WTC11 (cell line): ENCODE data around the gene NANP. TPM values are rescaled to one million over a fixed set of nuclear protein-coding genes. Genes with fewer than 3 reads are reported as not detected.

Experiments
- ATAC-seq: fragments of 200-7000 bp; cut with Tn5 transposase; 2 replicates; pipeline ENCODE4 v1.10.0; 2021; ENCODE audit warnings: mild to moderate bottlenecking, moderate library complexity
- Bru-seq: library from RNA; stranded (reverse); fragments of 400-500 nt; gene quantifications from one replicate; lab custom pipeline; 2021; lab: Mats Ljungman, UMichigan
- CTCF ChIA-PET: fragments of 300-600 bp; sonication (Branson Sonifier 250); formaldehyde crosslinking; loops from one replicate; lab custom pipeline; 2021; ENCODE audit warnings: antibody characterized with exemption; lab: Charles Lee
- POLR2A ChIA-PET: fragments of 350-600 bp; sonication (Branson Sonifier 250); formaldehyde crosslinking; loops from one replicate; lab custom pipeline; 2021; ENCODE audit warnings: antibody characterized with exemption; lab: Charles Lee
- DNase-seq: peaks from one replicate; pipeline ENCODE4 v3.0.0; 2021; ENCODE audit warnings: low spot score
- H3K27ac Mint-ChIP-seq: 2 replicates; pipeline ENCODE4 v1.8.0; 2021; ENCODE audit warnings: mixed read lengths
- H3K27me3 Mint-ChIP-seq: 2 replicates; pipeline ENCODE4 v1.8.0; 2021; ENCODE audit warnings: low read depth, mild to moderate bottlenecking, moderate library complexity, mixed read lengths
- H3K36me3 Mint-ChIP-seq: 2 replicates; pipeline ENCODE4 v1.8.0; 2021; ENCODE audit warnings: mixed read lengths
- H3K4me1 Mint-ChIP-seq: 2 replicates; pipeline ENCODE4 v1.8.0; 2022; ENCODE audit warnings: mixed read lengths
- H3K4me3 Mint-ChIP-seq: 2 replicates; pipeline ENCODE4 v1.8.0; 2021; ENCODE audit warnings: mild to moderate bottlenecking, moderate library complexity, mixed read lengths
- H3K9me3 Mint-ChIP-seq: 2 replicates; pipeline ENCODE4 v1.8.0; 2021; ENCODE audit warnings: mixed read lengths
- AR ChIP-seq: fragments of 250-450 bp; sonication (Bioruptor Pico); IDR thresholded peaks from 2 replicates; pipeline ENCODE4 v1.9.0; 2021; ENCODE audit warnings: mild to moderate bottlenecking
- ESRRA ChIP-seq: sonication (generic); formaldehyde crosslinking; IDR thresholded peaks from 2 replicates; pipeline ENCODE4 v1.8.1; 2022; ENCODE audit warnings: mild to moderate bottlenecking, missing genetic modification reagents, borderline replicate concordance
- FOXK1 ChIP-seq: sonication (generic); formaldehyde crosslinking; IDR thresholded peaks from 2 replicates; pipeline ENCODE4 v1.8.0; 2022; ENCODE audit warnings: mild to moderate bottlenecking, moderate library complexity, missing genetic modification reagents
- MAX ChIP-seq: sonication (generic); formaldehyde crosslinking; IDR thresholded peaks from 2 replicates; pipeline ENCODE4 v1.8.0; 2022; ENCODE audit warnings: mild to moderate bottlenecking, missing genetic modification reagents
- MYBL2 ChIP-seq: sonication (generic); formaldehyde crosslinking; IDR thresholded peaks from 2 replicates; pipeline ENCODE4 v1.8.1; 2023; ENCODE audit warnings: mild to moderate bottlenecking, moderate library complexity, missing genetic modification reagents
- RELA ChIP-seq: sonication (generic); formaldehyde crosslinking; IDR thresholded peaks from 2 replicates; pipeline ENCODE4 v1.8.1; 2022; ENCODE audit warnings: missing genetic modification reagents, mild to moderate bottlenecking, borderline replicate concordance
- SMAD3 ChIP-seq: sonication (generic); formaldehyde crosslinking; IDR thresholded peaks from 2 replicates; pipeline ENCODE4 v1.8.0; 2022; ENCODE audit warnings: missing genetic modification reagents, mild to moderate bottlenecking, borderline replicate concordance
- TEAD1 ChIP-seq: sonication (generic); formaldehyde crosslinking; IDR thresholded peaks from 2 replicates; pipeline ENCODE4 v1.8.0; 2022; ENCODE audit warnings: mild to moderate bottlenecking, missing genetic modification reagents
- TEAD4 ChIP-seq: sonication (generic); formaldehyde crosslinking; IDR thresholded peaks from 2 replicates; pipeline ENCODE4 v1.8.0; 2022; ENCODE audit warnings: mild to moderate bottlenecking, missing genetic modification reagents
- ZNF219 ChIP-seq: sonication (generic); formaldehyde crosslinking; IDR thresholded peaks from 2 replicates; pipeline ENCODE4 v1.8.0; 2023; ENCODE audit warnings: missing genetic modification reagents, mild to moderate bottlenecking, borderline replicate concordance
- ZNF232 ChIP-seq: sonication (generic); formaldehyde crosslinking; IDR thresholded peaks from 2 replicates; pipeline ENCODE4 v1.8.0; 2022; ENCODE audit warnings: mild to moderate bottlenecking, missing genetic modification reagents
- long read RNA-seq, 3 experiments: library from RNA in 1 of 3; library from capped mRNA in 1 of 3; library from polyadenylated mRNA in 1 of 3; unstranded in 2 of 3; stranded (forward) in 1 of 3; transcript quantifications; one replicate each; pipeline ENCODE4 v2.0.0, GENCODE V29; 2021
- total RNA-seq: library from RNA; stranded (reverse); gene quantifications from 3 replicates; pipeline ENCODE4 v1.2.3, GENCODE V29; 2021
- TF ChIP-seq, protein P1 (sequence below): sonication (generic); formaldehyde crosslinking; IDR thresholded peaks from 2 replicates; pipeline ENCODE4 v1.8.1; 2023; ENCODE audit warnings: mild to moderate bottlenecking, missing genetic modification reagents
- TF ChIP-seq, protein P2 (sequence below): sonication (generic); formaldehyde crosslinking; IDR thresholded peaks from 2 replicates; pipeline ENCODE4 v1.8.1; 2023; ENCODE audit warnings: mild to moderate bottlenecking, moderate library complexity, missing genetic modification reagents
- TF ChIP-seq, protein P3 (sequence below): sonication (generic); formaldehyde crosslinking; conservative IDR thresholded peaks from 2 replicates; pipeline ENCODE4 v1.8.1; 2022; ENCODE audit warnings: mild to moderate bottlenecking, missing genetic modification reagents
- TF ChIP-seq, protein P4 (sequence below): sonication (generic); formaldehyde crosslinking; conservative IDR thresholded peaks from 2 replicates; pipeline ENCODE4 v1.8.1; 2023; ENCODE audit warnings: mild to moderate bottlenecking, low read depth, missing genetic modification reagents, moderate library complexity
- TF ChIP-seq, protein P5 (sequence below): sonication (generic); formaldehyde crosslinking; IDR thresholded peaks from 2 replicates; pipeline ENCODE4 v1.8.0; 2023; ENCODE audit warnings: mild to moderate bottlenecking, missing genetic modification reagents

NANP gene, protein sequence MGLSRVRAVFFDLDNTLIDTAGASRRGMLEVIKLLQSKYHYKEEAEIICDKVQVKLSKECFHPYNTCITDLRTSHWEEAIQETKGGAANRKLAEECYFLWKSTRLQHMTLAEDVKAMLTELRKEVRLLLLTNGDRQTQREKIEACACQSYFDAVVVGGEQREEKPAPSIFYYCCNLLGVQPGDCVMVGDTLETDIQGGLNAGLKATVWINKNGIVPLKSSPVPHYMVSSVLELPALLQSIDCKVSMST
- total RNA-seq (4.2 to 5.1 TPM (median 4.8 TPM) in 3 replicates), Bru-seq, nascent RNA (percentile 78 among the genes with signal in this experiment)
- long read RNA-seq, experiment 1, transcript NANP-201 (2 exons, 3,964 nt): major isoform, 45 of 48 reads
- long read RNA-seq, experiment 1, partial matches to known transcripts: 0 of 48 reads
- long read RNA-seq, experiment 1, other reads (novel, unspliced or antisense): 3 of 48 reads
- long read RNA-seq, experiment 2, transcript NANP-201 (2 exons, 3,964 nt): major isoform, 5 of 5 reads
- long read RNA-seq, experiment 2, partial matches to known transcripts: 0 of 5 reads
- long read RNA-seq, experiment 2, other reads (novel, unspliced or antisense): 0 of 5 reads
- long read RNA-seq, experiment 3, transcript NANP-201 (2 exons, 3,964 nt): major isoform, 6 of 6 reads
- long read RNA-seq, experiment 3, partial matches to known transcripts: 0 of 6 reads
- long read RNA-seq, experiment 3, other reads (novel, unspliced or antisense): 0 of 6 reads

- Mint-ChIP-seq H3K27ac (peak within 1 kb of the TSS; percentile 65), H3K9me3 (peaks cover 18% of the 10 kb centered on the region), H3K4me3 (peak within 1 kb of the TSS; percentile 77), H3K27me3 (peaks cover 46% of the 10 kb centered on the region), H3K4me1 (peaks cover 31% of the 10 kb centered on the region), H3K36me3 (peaks cover 9% of the 10 kb centered on the region)
- ChIA-PET CTCF (no interaction called here), POLR2A (no interaction called here)
- ATAC-seq: peak; percentile 82
- peak; percentile 90 for DNase-seq
- TF ChIP-seq FOXK1 (CRISPR knock-in tag) (peak; percentile 67), RELA (CRISPR knock-in tag) (peak; percentile 91; the same call in 1 of the 2 replicates), TEAD1 (CRISPR knock-in tag) (peak; percentile 80), AR (CRISPR knock-in tag) (no peak), ESRRA (CRISPR knock-in tag) (peak; percentile 84; the same call in 1 of the 2 replicates), MYBL2 (CRISPR knock-in tag) (0 out of 2 replicates have a peak, but pooled peaks have one; percentile 63), TEAD4 (CRISPR knock-in tag) (peak; percentile 37; the same call in 1 of the 2 replicates), SMAD3 (CRISPR knock-in tag) (peak; percentile 90; the same call in 1 of the 2 replicates), MAX (peak; percentile 97), ZNF232 (CRISPR knock-in tag) (peak; percentile 87; the same call in 1 of the 2 replicates), ZNF219 (no peak; the same call in 1 of the 2 replicates)
- TF ChIP-seq, protein P1, sequence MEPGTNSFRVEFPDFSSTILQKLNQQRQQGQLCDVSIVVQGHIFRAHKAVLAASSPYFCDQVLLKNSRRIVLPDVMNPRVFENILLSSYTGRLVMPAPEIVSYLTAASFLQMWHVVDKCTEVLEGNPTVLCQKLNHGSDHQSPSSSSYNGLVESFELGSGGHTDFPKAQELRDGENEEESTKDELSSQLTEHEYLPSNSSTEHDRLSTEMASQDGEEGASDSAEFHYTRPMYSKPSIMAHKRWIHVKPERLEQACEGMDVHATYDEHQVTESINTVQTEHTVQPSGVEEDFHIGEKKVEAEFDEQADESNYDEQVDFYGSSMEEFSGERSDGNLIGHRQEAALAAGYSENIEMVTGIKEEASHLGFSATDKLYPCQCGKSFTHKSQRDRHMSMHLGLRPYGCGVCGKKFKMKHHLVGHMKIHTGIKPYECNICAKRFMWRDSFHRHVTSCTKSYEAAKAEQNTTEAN (CRISPR knock-in tag): 0 out of 2 replicates have a peak, but pooled peaks have one; percentile 41
- TF ChIP-seq, protein P2, sequence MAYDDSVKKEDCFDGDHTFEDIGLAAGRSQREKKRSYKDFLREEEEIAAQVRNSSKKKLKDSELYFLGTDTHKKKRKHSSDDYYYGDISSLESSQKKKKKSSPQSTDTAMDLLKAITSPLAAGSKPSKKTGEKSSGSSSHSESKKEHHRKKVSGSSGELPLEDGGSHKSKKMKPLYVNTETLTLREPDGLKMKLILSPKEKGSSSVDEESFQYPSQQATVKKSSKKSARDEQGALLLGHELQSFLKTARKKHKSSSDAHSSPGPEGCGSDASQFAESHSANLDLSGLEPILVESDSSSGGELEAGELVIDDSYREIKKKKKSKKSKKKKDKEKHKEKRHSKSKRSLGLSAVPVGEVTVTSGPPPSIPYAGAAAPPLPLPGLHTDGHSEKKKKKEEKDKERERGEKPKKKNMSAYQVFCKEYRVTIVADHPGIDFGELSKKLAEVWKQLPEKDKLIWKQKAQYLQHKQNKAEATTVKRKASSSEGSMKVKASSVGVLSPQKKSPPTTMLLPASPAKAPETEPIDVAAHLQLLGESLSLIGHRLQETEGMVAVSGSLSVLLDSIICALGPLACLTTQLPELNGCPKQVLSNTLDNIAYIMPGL (CRISPR knock-in tag): peak; percentile 51; the same call in 1 of the 2 replicates
- TF ChIP-seq, protein P3, sequence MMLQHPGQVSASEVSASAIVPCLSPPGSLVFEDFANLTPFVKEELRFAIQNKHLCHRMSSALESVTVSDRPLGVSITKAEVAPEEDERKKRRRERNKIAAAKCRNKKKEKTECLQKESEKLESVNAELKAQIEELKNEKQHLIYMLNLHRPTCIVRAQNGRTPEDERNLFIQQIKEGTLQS (CRISPR knock-in tag): no peak
- TF ChIP-seq, protein P4, sequence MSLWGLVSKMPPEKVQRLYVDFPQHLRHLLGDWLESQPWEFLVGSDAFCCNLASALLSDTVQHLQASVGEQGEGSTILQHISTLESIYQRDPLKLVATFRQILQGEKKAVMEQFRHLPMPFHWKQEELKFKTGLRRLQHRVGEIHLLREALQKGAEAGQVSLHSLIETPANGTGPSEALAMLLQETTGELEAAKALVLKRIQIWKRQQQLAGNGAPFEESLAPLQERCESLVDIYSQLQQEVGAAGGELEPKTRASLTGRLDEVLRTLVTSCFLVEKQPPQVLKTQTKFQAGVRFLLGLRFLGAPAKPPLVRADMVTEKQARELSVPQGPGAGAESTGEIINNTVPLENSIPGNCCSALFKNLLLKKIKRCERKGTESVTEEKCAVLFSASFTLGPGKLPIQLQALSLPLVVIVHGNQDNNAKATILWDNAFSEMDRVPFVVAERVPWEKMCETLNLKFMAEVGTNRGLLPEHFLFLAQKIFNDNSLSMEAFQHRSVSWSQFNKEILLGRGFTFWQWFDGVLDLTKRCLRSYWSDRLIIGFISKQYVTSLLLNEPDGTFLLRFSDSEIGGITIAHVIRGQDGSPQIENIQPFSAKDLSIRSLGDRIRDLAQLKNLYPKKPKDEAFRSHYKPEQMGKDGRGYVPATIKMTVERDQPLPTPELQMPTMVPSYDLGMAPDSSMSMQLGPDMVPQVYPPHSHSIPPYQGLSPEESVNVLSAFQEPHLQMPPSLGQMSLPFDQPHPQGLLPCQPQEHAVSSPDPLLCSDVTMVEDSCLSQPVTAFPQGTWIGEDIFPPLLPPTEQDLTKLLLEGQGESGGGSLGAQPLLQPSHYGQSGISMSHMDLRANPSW (CRISPR knock-in tag): 0 out of 2 replicates have a peak, but pooled peaks have one; percentile 42
- TF ChIP-seq, protein P5, sequence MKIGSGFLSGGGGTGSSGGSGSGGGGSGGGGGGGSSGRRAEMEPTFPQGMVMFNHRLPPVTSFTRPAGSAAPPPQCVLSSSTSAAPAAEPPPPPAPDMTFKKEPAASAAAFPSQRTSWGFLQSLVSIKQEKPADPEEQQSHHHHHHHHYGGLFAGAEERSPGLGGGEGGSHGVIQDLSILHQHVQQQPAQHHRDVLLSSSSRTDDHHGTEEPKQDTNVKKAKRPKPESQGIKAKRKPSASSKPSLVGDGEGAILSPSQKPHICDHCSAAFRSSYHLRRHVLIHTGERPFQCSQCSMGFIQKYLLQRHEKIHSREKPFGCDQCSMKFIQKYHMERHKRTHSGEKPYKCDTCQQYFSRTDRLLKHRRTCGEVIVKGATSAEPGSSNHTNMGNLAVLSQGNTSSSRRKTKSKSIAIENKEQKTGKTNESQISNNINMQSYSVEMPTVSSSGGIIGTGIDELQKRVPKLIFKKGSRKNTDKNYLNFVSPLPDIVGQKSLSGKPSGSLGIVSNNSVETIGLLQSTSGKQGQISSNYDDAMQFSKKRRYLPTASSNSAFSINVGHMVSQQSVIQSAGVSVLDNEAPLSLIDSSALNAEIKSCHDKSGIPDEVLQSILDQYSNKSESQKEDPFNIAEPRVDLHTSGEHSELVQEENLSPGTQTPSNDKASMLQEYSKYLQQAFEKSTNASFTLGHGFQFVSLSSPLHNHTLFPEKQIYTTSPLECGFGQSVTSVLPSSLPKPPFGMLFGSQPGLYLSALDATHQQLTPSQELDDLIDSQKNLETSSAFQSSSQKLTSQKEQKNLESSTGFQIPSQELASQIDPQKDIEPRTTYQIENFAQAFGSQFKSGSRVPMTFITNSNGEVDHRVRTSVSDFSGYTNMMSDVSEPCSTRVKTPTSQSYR (CRISPR knock-in tag): peak; percentile 75
These were observed at the start of gene NANP for GRCh38 chr20:25623736-25624499. TSS of gene NANP (minus strand) at chr20:25624014. CDS start at chr20:25623948, 66 bp downstream.
